H1 (cell line): ENCODE measurements around the gene DOP1A. TPM values are rescaled to one million over a fixed set of nuclear protein-coding genes. Genes with fewer than 3 reads are reported as not detected.

Experiments used
- CTCF ChIA-PET: fragments of 300-600 bp; sonication (Branson Sonifier 250); formaldehyde crosslinking; loops from one replicate; lab custom pipeline; 2021; ENCODE audit not compliant: partially characterized antibody; lab: Charles Lee
- POLR2A ChIA-PET: fragments of 300-600 bp; sonication (Branson Sonifier 250); formaldehyde crosslinking; loops from one replicate; lab custom pipeline; 2021; ENCODE audit warnings: inconsistent platforms; ENCODE audit not compliant: partially characterized antibody; lab: Charles Lee
- DNase-seq, 2 experiments: peaks; one replicate each; pipeline versions ENCODE4 v3.0.0 to v3.0.0-alpha.2; 2010 to 2022; ENCODE audit warnings: low spot score in 2 of 2, low read depth in 1 of 2, mixed read lengths in 1 of 2
- FAIRE-seq: peaks from 2 replicates; lab custom pipeline; 2011; peaks lifted over from hg19 to GRCh38; lab: Jason Lieb, UNC
- H2AFZ ChIP-seq: 2 replicates; pipeline ENCODE4 v1.8.1; 2012; ENCODE audit warnings: low read length, inconsistent platforms
- H2AK5ac ChIP-seq: 2 replicates; pipeline ENCODE4 v1.6.1; 2013; ENCODE audit warnings: low read depth, low read length
- H2BK120ac ChIP-seq: replicated peaks from 2 replicates; pipeline ENCODE3; 2013; ENCODE audit warnings: low read depth, low read length, inconsistent platforms
- H2BK12ac ChIP-seq: 2 replicates; pipeline ENCODE4 v1.6.1; 2013; ENCODE audit warnings: low read depth, low read length
- H2BK15ac ChIP-seq: 2 replicates; pipeline ENCODE4 v1.6.1; 2013; ENCODE audit warnings: low read length
- H2BK20ac ChIP-seq: 2 replicates; pipeline ENCODE4 v1.6.1; 2013; ENCODE audit warnings: low read length
- H2BK5ac ChIP-seq: 2 replicates; pipeline ENCODE4 v1.6.1; 2013; ENCODE audit warnings: low read depth, low read length
- H3K14ac ChIP-seq: 2 replicates; pipeline ENCODE4 v1.6.1; 2013; ENCODE audit warnings: inconsistent platforms; ENCODE audit not compliant: insufficient read length
- H3K18ac ChIP-seq: 2 replicates; pipeline ENCODE4 v1.6.1; 2013; ENCODE audit warnings: low read length; ENCODE audit errors: extremely low read depth
- H3K23ac ChIP-seq: 2 replicates; pipeline ENCODE4 v1.6.1; 2013; ENCODE audit warnings: inconsistent platforms; ENCODE audit not compliant: insufficient read length
- H3K23me2 ChIP-seq: 2 replicates; pipeline ENCODE4 v1.6.1; 2013; ENCODE audit warnings: low read depth, low read length
- H3K27ac ChIP-seq: 2 replicates; pipeline ENCODE4 v1.6.1; 2011; ENCODE audit warnings: low read depth, low read length, inconsistent platforms
- H3K27me3 ChIP-seq, 4 experiments: replicated peaks in 1 of 4; 1 replicate in 1 of 4; 2 replicates in 3 of 4; pipeline versions ENCODE4 v1.6.1 to v1.8.1; 2011 to 2013; ENCODE audit warnings: low read length in 3 of 4, mild to moderate bottlenecking in 3 of 4, inconsistent platforms in 2 of 4, mixed read lengths in 2 of 4, moderate library complexity in 1 of 4; ENCODE audit not compliant: control insufficient read depth in 3 of 4, insufficient read depth in 3 of 4; ENCODE audit errors: extremely low read depth in 1 of 4
- H3K36me3 ChIP-seq, 4 experiments: 2 replicates each; pipeline versions ENCODE4 v1.6.1 to v1.8.1; 2011 to 2013; ENCODE audit warnings: mild to moderate bottlenecking in 4 of 4, low read length in 3 of 4, moderate library complexity in 2 of 4, control low read depth in 1 of 4, inconsistent platforms in 1 of 4; ENCODE audit not compliant: insufficient read depth in 4 of 4, control insufficient read depth in 2 of 4
- H3K4ac ChIP-seq: replicated peaks from 2 replicates; pipeline ENCODE3; 2013; ENCODE audit warnings: low read length, low read depth, mixed read lengths, inconsistent platforms; ENCODE audit not compliant: insufficient read length
- H3K4me1 ChIP-seq, 4 experiments: replicated peaks in 1 of 4; 1 replicate in 1 of 4; 2 replicates in 3 of 4; pipeline versions ENCODE4 v1.6.1 to v1.8.1; 2011 to 2013; ENCODE audit warnings: low read length in 3 of 4, inconsistent platforms in 2 of 4, mixed read lengths in 1 of 4; ENCODE audit not compliant: insufficient read depth in 4 of 4, control insufficient read depth in 3 of 4
- H3K4me2 ChIP-seq, 2 experiments: 2 replicates each; pipeline versions ENCODE4 v1.6.1 to v1.8.1; 2011 to 2013; ENCODE audit warnings: low read depth in 2 of 2, low read length in 2 of 2, control low read depth in 1 of 2, inconsistent platforms in 1 of 2, mild to moderate bottlenecking in 1 of 2; ENCODE audit not compliant: insufficient read depth in 1 of 2
- H3K4me3 ChIP-seq, 4 experiments: fragments of 200-600, 300-600 bp in 1 of 4; sonication (generic), shearing (Covaris generic), sonication (Bioruptor Twin) in 1 of 4; 2 replicates each; pipeline versions ENCODE4 v1.5.1 to v1.8.1; 2011 to 2016; ENCODE audit warnings: low read length in 4 of 4, low read depth in 3 of 4, control low read depth in 2 of 4, inconsistent platforms in 2 of 4, mild to moderate bottlenecking in 2 of 4, mixed read lengths in 1 of 4, moderate library complexity in 1 of 4; ENCODE audit not compliant: insufficient read depth in 2 of 4; ENCODE audit errors: extremely low read depth in 1 of 4
- H3K56ac ChIP-seq: replicated peaks from 2 replicates; pipeline ENCODE3; 2013; ENCODE audit warnings: low read depth, mild to moderate bottlenecking, mixed read lengths, low read length, inconsistent platforms; ENCODE audit not compliant: insufficient read length
- H3K79me1 ChIP-seq: 2 replicates; pipeline ENCODE4 v1.6.1; 2013; ENCODE audit warnings: low read depth, low read length, control low read depth
- H3K79me2 ChIP-seq, 2 experiments: 2 replicates each; pipeline versions ENCODE4 v1.6.1 to v1.8.1; 2012 to 2013; ENCODE audit warnings: low read length in 2 of 2, mild to moderate bottlenecking in 2 of 2, inconsistent platforms in 1 of 2; ENCODE audit not compliant: insufficient read depth in 2 of 2, control insufficient read depth in 1 of 2
- H3K9ac ChIP-seq, 4 experiments: replicated peaks in 1 of 4; 1 replicate in 1 of 4; 2 replicates in 3 of 4; pipeline versions ENCODE4 v1.6.1 to v1.8.1; 2011 to 2013; ENCODE audit warnings: low read depth in 3 of 4, low read length in 3 of 4, control low read depth in 2 of 4, mild to moderate bottlenecking in 2 of 4, moderate library complexity in 2 of 4, inconsistent platforms in 1 of 4; ENCODE audit errors: extremely low read depth in 1 of 4
- H3K9me3 ChIP-seq, 2 experiments: 2 replicates each; pipeline versions ENCODE4 v1.6.1 to v1.8.1; 2012 to 2013; ENCODE audit warnings: mild to moderate bottlenecking in 2 of 2, moderate library complexity in 2 of 2, control low read depth in 1 of 2, inconsistent platforms in 1 of 2, low read depth in 1 of 2, low read length in 1 of 2, mixed read lengths in 1 of 2; ENCODE audit not compliant: insufficient read depth in 2 of 2
- H4K20me1 ChIP-seq, 2 experiments: replicated peaks in 1 of 2; 2 replicates each; pipeline versions ENCODE3 to v1.8.1; 2011 to 2013; ENCODE audit warnings: inconsistent platforms in 2 of 2, low read length in 2 of 2, mild to moderate bottlenecking in 1 of 2; ENCODE audit not compliant: insufficient read depth in 2 of 2, control insufficient read depth in 1 of 2
- H4K5ac ChIP-seq: 2 replicates; pipeline ENCODE4 v1.6.1; 2013; ENCODE audit warnings: low read length, low read depth, mixed read lengths, inconsistent platforms; ENCODE audit not compliant: insufficient read length
- H4K8ac ChIP-seq: 2 replicates; pipeline ENCODE4 v1.8.0; 2013; ENCODE audit warnings: mild to moderate bottlenecking, moderate library complexity, low read length, inconsistent platforms; ENCODE audit not compliant: insufficient read depth; ENCODE audit errors: extremely low read depth
- H4K91ac ChIP-seq: replicated peaks from 2 replicates; pipeline ENCODE3; 2013; ENCODE audit warnings: low read length, mixed read lengths, inconsistent platforms; ENCODE audit not compliant: insufficient read length
- POLR2A ChIP-seq, 2 experiments: IDR thresholded peaks; 1 replicate in 1 of 2; 2 replicates in 1 of 2; pipeline ENCODE4 v1.6.1; 2011; ENCODE audit warnings: low read depth in 2 of 2, low read length in 2 of 2, mild to moderate bottlenecking in 2 of 2; ENCODE audit errors: control extremely low read depth in 1 of 2
- WGBS, 2 experiments: shearing (Covaris generic) in 1 of 2; methylation state at CpG; one replicate each; pipeline versions ENCODE4 v1.1.6 to v1.1.7; 2013 to 2015; ENCODE audit warnings: low lambda C conversion rate in 2 of 2, mixed read lengths in 2 of 2, inconsistent platforms in 1 of 2, low coverage in 1 of 2, missing lambda C conversion rate in 1 of 2; ENCODE audit not compliant: insufficient replicate concordance in 2 of 2, insufficient coverage in 1 of 2, insufficient read length in 1 of 2; ENCODE audit errors: extremely low coverage in 1 of 2, missing lambda C conversion rate in 1 of 2; 5-methylcytosine and 5-hydroxymethylcytosine counted together
- polyA plus RNA-seq, 7 experiments: library from polyadenylated mRNA; depleted of rRNA in 3 of 7; stranded (reverse) in 5 of 7; unstranded in 2 of 7; fragments of >200 nt in 5 of 7; fragments of 200-250 nt in 2 of 7; gene quantifications; 1 replicate in 5 of 7; 2 replicates in 1 of 7; 4 replicates in 1 of 7; pipeline versions ENCODE4 v1.2.1 to v1.2.3, GENCODE V29; 2011 to 2013; ENCODE audit warnings: missing spikeins in 2 of 7, mixed read lengths in 2 of 7
- total RNA-seq: library from RNA; stranded (reverse); fragmentation: NEBNext Ultra II Directional; extraction: Animal tissue kit (Norgen Biotek cat#: 25700); gene quantifications from 2 replicates; pipeline ENCODE4 v1.2.1, GENCODE V29; 2021

DOP1A gene
- total and polyA plus RNA-seq, 2 of the 8 experiments (the other 6 are each of a cell fraction or from before 2014, with no cell fraction given): 7.5 to 14.7 TPM

GRCh38 chr6:83053678-83054077 lies 13.8 kb upstream of the DOP1A start:
- no peaks in the 10 kb centered on the region for H3K4me1 ChIP-seq
- no peak overlapping the region for H3K4me3 ChIP-seq
- H3K9me3 ChIP-seq: no peaks in the 10 kb centered on the region
- ChIA-PET POLR2A (interaction anchor here (1.4 kb wide), 1 partner anchor 12 kb away, joined by 5 read pairs; the partner anchor contains the start of gene UBE3D), CTCF (interaction anchor here (0.6 to 3.9 kb wide), 9 partner anchors 12 to 812 kb away, joined by 3 to 30 read pairs (median 4); partner anchors contain the start of gene UBE3D)
- no peak overlapping the region for H2BK12ac ChIP-seq
- H3K18ac ChIP-seq: no peak overlapping the region
- H2AK5ac ChIP-seq: no peak overlapping the region
- H3K9ac ChIP-seq: no peak overlapping the region
- H3K56ac ChIP-seq: no peak overlapping the region
- no peak for FAIRE-seq
- H3K27me3 ChIP-seq: no peaks in the 10 kb centered on the region
- no peak overlapping the region for H3K4ac ChIP-seq
- H3K23ac ChIP-seq: no peak overlapping the region
- no peak overlapping the region for H3K4me2 ChIP-seq
- H3K79me2 ChIP-seq: peaks cover 0 to 20% of the 10 kb centered on the region in 2 experiments; a peak in 2 of 4 replicates
- peaks cover 0 to 3% of the 10 kb centered on the region in 2 experiments for H4K20me1 ChIP-seq
- H4K8ac ChIP-seq: no peak overlapping the region
- no peak for DNase-seq
- no peak overlapping the region for H2AFZ ChIP-seq
- H2BK15ac ChIP-seq: no peak overlapping the region
- H3K14ac ChIP-seq: no peak overlapping the region
- peaks cover 8 to 24% (median 13%) of the 10 kb centered on the region in 4 experiments; a peak in 6 of 8 replicates for H3K36me3 ChIP-seq
- no peak overlapping the region for H4K91ac ChIP-seq
- 80% methylated on average over 3 of the region's 3 CpGs; no CpG with 5 or more reads in 1 of the 2 experiments for WGBS, 2 experiments
- H3K23me2 ChIP-seq: no peaks in the 10 kb centered on the region
- no peak overlapping the region for H2BK120ac ChIP-seq
- peaks cover 5% of the 10 kb centered on the region for H3K79me1 ChIP-seq
- no peak overlapping the region for H2BK20ac ChIP-seq
- H3K27ac ChIP-seq: no peak overlapping the region
- H2BK5ac ChIP-seq: no peak overlapping the region
- no peak overlapping the region for H4K5ac ChIP-seq
- TF ChIP-seq POLR2A (IDR thresholded peaks at IDR 0.05; ENCODE audit: control extremely low read depth in 1 of 2, low read depth in 2 of 2, low read length in 2 of 2): no peak
